Stimulated activated CD8-positive, alpha-beta memory T cell treated with anti-CD3 and anti-CD28 coated beads, Interleukin-12 subunit alpha, Interleukin-12 subunit beta, amount 100 ng/mL, for 1 hour (primary cell): Measurements from ENCODE around the gene FDXACB1.

Experiments
- DNase-seq: peaks from one replicate; pipeline ENCODE4 v3.0.0-alpha.2; 2020; ENCODE audit warnings: low read depth

Gene FDXACB1, protein sequence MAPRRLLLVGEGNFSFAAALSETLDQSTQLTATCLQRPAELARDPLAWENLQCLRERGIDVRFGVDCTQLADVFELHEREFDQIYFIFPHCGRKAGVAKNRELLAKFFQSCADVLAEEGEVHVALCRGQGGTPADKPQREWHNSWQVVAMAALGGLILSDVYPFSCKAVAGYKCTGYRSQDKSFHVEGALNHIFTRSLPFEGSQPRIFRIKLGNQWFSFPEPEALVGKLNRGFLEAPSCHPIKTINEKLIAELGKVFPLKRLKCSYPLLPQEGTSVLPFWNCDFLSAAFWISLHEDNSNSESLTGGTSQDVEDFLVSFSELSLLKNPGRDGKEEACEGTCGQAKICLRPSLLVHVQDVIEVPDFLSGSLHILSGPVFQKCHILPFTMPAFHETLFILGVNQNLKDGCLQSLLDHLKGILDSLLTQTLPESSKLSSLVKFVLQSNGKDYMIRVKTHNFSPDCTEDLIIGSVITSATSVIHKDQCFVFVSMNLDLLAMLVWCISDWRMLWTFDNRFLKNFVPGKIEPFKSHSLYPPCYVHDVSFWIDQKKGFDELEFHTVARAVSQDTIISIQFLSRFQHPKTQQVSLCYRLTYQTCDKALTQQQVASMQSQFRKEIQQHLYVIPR

DNA sequence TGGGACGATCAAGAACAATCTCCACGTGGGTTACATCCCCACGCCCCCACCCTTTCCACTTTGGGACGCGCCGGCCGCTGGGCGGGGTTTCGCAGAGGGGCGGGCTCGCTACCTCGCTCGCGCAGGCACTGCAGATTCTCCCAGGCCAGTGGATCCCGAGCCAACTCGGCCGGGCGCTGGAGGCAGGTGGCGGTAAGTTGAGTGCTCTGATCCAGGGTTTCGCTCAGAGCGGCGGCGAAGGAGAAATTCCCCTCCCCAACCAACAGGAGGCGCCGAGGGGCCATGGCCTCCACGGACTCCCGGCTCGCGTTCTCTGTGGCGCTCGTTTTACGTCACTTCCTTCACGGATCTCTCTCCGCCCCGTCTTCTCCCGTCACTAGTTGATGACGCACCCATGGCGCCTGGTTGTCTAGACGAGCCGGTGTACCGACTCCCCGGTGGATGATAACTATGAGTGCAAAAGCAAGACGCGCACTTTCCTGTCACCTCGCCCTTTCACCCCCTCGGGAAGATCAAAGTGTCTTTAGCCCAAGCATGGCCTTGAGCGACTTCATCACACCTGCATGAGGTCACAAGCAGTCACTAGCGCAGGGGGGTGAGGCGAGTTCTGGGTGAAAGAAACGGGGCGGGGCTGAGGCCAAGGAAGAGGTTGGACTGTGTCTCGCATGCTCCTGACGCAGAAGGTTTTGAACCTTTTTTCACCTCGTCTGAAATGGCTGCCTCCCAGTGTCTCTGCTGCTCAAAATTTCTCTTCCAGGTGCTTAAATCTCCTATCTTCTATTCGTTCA, at the start of gene FDXACB1, which contains the start of gene CFAP68:
TSS of gene FDXACB1 (minus strand) at position 317 of the 788 bp plus-strand sequence. CDS start at position 284, 33 bp downstream.
TSS of gene CFAP68 (plus strand) at position 693 of the 788 bp plus-strand sequence. CDS start at position 713, 20 bp downstream.
- DNase-seq, result peak; percentile 89

GRCh38 chr11:111926505-111927391, 47.8 kb upstream of the FDXACB1 start:
- peak; percentile 84 for DNase-seq

DNA sequence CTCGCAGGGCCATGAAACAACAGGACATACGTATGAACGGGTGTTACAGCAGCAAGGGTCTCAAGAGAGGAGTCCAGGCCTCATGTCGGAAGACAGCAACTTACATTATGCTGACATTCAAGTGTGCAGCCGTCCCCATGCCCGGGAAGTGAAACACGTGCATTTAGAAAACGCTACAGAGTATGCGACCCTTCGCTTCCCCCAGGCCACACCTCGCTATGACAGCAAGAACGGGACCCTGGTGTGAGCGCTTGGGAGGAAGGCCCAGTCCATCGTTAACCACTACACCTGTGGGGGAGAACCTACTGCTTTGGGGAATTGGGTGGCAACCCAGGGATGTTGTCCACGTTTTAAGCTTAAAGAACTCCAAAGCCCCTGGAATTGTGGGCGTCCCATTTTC, 47.0 kb upstream of the FDXACB1 start:
- DNase-seq, result no peak

DNA sequence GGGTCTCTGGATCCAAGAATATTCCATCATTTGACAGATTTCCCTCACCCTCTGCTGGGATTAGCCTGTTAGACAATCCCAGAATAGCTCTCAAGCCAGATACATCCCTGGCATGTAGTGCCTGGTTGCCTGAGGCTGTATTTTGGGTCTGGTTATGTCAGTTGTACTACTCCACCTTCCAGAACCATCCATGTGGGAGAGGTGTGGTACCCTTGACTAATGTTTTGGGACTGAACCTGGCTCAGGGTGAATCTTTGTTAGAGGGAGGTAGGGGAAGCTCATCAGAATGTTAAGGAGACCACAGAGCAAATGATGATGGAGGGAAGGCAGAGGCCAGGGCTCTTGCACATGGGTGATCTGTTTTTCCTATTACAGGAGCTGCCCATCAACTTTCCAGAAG, 45.0 kb upstream of the FDXACB1 start:
- no peak for DNase-seq

GRCh38 chr11:111923351-111923788, 44.4 kb upstream of the FDXACB1 start:
- no peak for DNase-seq

GRCh38 chr11:111922803-111923202, 43.8 kb upstream of the FDXACB1 start:
- no peak for DNase-seq

DNA sequence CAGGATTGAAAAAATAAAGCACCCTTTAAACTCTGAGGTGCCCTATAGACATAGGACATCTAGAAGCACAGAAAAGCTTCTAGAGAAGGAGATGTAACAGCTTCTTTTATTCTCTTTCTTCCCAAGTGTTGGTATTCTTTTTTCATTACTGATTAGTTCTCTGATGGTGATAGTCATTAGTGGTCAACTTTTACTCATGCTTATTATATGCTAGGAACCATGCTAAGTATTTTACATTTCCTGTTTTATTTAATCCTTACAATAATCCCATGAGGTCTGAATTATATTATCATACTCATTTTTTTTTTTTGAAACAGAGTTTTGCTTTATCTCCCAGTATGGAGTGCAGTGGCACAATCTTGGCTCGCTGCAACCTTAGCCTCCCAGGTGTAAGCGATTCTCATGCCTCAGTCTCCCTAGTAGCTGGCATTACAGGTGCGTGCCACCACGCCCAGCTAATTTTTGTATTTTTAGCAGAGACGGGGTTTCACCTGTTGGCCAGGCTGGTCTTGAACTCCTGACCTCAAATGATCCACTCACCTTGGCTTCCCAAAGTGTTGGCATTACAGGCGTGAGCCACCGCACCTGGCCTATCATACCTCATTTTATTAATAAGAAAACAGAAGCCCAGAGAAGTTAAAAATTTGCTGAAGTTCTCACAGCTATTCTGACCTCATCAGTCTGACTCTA, 42.7 kb upstream of the FDXACB1 start:
- DNase-seq, result no peak

- DNase-seq, result no peak
Observed at GRCh38 chr11:111920908-111921307, 41.9 kb upstream of the FDXACB1 start.

DNA sequence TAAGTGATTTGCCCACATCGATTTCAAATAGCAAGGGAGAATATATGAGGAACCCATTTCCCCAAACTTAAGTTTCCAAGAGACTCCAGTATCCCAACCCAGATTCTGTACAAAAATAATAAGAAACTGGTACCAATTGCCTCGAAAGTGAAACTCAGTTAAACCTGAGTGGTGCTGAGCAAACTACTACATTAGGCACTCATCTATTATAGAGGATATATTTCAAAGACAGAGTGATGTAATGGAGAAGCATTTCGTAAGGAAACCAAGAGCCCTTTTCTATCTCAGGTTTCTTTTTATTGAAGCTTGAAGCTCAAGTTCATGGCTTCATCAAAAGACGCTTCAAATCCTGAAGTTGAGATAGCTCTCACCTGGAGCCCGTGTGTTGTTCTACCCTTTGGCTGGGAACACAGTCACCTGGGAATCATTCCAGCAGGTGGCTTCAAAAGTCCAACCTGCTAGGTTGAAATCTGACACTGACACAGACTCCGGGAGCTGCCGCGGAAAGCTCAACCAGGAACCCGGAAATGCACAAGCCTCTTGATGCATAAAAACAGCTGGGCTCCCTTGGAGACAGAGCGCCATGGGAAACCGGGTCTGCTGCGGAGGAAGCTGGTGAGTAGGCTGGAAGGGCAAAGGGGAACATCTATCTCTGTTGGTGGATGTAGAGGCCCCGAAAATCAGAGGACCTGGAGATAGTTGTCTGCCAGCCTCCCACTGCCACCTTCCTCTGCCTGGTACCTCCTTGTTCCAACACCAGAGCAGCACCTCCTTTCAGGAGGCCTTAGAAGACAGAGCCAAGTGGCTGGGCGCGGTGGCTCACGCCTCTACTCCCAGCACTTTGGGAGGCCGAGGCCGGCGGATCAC, 39.7 kb upstream of the FDXACB1 start, which contains the start of gene C11orf52:
TSS of gene C11orf52 (plus strand) at position 524 of the 867 bp plus-strand sequence. CDS start at position 584, 60 bp downstream.
- DNase-seq, result no peak

GRCh38 chr11:111917788-111918187, 38.8 kb upstream of the FDXACB1 start:
- DNase-seq, result no peak

GRCh38 chr11:111917312-111917711, 38.3 kb upstream of the FDXACB1 start:
- no peak for DNase-seq

- no peak for DNase-seq
Observed at GRCh38 chr11:111916768-111917167, 37.8 kb upstream of the FDXACB1 start.

DNA sequence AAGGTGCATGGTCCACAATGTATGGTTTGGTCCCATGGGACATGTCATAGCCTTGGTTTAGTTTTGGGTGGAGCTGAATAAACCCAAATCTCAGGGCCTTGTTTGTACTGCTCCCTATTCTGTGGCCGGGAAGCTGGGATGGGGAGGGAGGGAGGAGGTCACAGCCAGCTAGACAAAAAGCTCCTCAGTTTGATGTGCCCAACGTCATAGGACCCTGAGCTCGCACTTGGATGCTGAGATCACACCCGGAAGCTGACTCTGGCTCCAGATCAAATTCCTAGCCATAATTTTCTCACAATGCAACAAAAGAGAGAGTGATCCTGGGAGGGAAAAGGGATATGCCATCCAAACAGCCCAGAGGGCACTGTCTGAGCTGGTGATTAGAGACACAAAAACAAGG, 35.0 kb upstream of the FDXACB1 start:
- no peak for DNase-seq

DNA sequence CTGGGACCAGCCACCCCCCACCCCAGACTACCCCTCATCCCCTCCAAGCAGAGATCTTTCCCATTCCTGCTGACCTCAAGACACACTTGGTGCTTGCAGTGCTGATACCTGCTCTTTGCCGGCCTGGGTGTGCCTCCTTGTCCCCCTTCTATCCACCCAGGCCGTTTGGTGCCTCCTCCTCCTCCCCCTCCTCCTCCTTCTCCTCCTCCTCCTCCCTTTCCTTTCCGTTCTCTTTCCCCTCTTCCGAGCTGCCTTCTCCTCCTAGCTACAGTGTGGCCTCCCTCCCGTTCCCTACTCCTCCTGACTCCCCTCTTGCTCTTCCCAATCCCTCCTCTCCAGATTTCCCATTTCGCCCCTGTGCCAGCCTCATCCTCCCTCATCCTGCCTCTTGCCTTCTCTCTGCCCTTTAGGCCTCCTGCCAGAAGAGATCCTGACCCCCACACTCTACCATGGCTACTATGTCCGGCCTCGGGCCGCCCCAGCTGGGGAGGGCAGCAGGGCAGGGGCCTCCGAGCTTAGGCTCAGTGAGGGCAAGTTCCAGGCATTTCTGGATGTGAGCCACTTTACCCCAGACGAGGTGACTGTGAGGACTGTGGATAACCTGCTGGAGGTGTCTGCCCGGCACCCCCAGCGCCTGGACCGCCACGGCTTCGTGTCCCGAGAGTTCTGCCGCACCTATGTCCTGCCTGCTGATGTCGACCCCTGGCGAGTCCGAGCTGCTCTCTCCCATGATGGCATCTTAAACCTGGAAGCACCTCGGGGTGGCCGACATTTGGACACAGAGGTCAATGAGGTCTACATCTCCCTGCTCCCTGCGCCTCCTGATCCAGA, 34.3 kb upstream of the FDXACB1 start:
- DNase-seq, result no peak

- no peak for DNase-seq
Observed at GRCh38 chr11:111912535-111912934, 33.6 kb upstream of the FDXACB1 start, which contains the start of gene HSPB2. HSPB2 (plus strand) TSS chr11:111912734; CDS start chr11:111912830, 96 bp downstream.

DNA sequence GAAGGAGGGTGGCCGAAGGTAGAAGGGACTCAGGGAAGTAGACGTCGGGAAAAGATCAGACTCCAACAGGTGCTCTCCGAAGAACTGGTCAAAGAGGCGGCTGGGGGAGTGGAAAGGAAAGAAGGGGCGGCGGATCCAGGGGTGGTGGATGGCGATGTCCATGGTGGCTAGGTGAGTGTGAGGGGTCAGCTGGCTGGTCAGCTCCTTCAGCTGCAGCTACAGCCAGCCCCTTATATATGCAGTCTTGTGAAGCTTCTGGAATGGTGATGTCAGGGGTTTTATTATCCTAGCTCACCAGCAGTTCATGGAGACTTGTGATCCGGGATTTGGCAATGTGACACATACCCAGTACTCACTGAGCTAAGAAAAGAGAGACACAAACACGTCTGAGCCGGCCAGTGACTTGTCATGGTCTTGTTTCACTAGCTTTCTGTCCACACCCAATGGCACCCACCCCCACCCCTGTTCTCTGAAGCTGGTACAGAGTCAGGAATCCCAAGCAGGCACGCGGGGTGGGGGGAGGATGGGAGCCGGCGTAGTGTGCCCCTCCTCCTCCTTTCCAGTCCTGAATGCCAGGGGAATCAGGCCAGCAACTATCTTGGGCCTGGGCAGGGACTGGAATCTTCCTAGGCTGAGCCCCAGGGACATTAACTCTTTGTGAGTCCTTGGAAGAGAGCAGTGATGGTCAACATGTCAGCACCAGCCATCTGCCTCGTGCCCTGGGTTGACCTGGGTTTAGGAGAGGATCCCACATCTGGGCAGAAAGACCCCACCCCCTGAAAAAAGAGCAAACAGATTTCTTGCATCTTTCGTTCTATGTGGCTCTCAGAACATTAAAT, 32.8 kb upstream of the FDXACB1 start, which contains the start of gene CRYAB:
TSS of gene CRYAB (minus strand) at position 208 of the 839 bp plus-strand sequence. CDS start at position 162, 46 bp downstream.
- DNase-seq, result no peak
